NT2/D1 (cell line): ENCODE measurements around the gene LCN9.

Experiments
- SUZ12 ChIP-seq: IDR thresholded peaks from 2 replicates; pipeline ENCODE4 v1.6.1; 2011; ENCODE audit not compliant: insufficient read length, insufficient read depth; ENCODE audit errors: extremely low read depth
- YY1 ChIP-seq: IDR thresholded peaks from 2 replicates; pipeline ENCODE4 v1.6.1; 2011; ENCODE audit not compliant: insufficient read length, insufficient read depth
- ZNF274 ChIP-seq: IDR thresholded peaks from 2 replicates; pipeline ENCODE4 v1.6.1; 2011; ENCODE audit warnings: mild to moderate bottlenecking, low read depth, low read length

DNA sequence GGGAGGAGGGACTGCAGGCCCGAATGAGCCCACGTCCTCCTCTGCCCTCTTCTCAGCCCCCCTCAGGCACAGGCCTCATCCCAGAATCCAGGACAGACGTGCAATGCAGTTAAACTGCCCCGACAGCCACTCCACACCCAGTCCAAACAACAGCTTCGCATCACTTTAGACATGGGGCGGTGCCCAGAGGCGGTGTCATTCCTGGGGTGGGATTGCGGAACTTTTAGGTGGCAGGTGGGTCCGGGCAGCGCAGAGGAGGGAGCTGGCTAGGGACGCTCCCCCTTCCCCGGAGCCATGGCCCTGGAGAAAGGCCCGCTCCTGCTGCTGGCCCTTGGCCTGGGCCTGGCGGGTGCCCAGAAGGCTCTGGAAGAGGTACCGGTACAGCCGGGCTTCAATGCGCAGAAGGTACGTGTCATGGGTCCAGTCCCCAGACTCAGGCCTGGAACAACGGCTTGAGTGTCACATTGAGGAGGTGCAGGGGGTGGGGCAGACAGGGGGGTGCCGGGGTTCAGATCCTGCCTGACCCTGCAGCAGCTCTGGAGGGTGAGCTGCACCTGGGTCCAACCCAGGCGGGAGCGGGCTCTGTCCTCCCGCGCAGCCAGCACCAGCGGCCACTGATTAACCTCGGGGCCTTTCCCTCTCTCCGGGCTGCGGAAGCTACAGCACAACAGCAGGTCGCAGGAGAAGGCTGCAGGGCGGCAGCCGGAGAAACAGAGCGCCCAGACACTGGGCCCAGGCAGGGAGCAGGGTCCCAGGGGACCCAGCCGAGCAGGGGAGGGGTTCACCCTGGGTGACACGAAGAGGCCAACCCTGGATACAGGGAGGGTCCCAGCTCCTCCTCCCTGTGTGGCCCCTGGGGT, 48.9 kb upstream of the LCN9 start:
- TF ChIP-seq YY1 (no peak), SUZ12 (no peak), ZNF274 (no peak)
